CD4-positive, alpha-beta T cell treated with Interleukin-2 at 100 ng/mL for 4 hours (primary cell): Measurements from ENCODE around the gene SFT2D1.

ENCODE experiments used
- DNase-seq: peaks from one replicate; pipeline ENCODE4 v3.0.0-alpha.2; 2020; ENCODE audit warnings: low spot score

Gene SFT2D1

DNA sequence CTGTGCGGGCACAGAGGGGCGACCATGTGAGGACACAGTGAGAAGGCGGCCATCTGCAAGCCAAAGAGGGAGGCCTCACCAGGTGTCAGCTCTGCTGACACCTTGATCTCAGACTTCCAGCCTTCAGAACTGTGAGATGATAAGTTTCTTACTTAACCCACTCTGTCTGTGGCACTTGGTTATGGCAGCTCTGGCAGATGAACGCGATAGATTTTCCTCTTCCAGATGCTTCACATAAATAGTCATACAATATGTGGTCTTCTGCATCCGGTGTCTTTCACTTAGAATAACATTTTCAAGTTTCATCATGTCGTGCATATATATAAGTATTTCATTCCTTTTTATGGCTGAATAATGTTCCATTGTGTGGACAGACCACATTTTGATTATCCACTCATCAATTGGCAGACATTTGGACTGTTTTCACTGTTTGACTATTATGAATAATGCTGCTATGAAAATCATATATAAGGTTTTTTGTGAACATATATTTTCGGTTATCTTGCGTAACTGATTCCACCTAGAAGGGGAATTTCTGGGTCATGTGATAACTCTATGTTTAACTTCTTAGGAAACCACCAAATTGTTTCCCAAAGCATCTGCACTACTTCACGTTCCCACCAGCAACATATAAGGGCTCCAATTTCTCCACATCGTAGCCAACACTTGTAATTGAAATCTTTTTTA lies 64.3 kb downstream of the SFT2D1 start:
- no peak for DNase-seq

- no peak for DNase-seq
Measured at GRCh38 chr6:166277018-166277417, 65.3 kb downstream of the SFT2D1 start.

- DNase-seq, result peak; percentile 78
Measured at GRCh38 chr6:166275714-166276166, 66.6 kb downstream of the SFT2D1 start.

DNA sequence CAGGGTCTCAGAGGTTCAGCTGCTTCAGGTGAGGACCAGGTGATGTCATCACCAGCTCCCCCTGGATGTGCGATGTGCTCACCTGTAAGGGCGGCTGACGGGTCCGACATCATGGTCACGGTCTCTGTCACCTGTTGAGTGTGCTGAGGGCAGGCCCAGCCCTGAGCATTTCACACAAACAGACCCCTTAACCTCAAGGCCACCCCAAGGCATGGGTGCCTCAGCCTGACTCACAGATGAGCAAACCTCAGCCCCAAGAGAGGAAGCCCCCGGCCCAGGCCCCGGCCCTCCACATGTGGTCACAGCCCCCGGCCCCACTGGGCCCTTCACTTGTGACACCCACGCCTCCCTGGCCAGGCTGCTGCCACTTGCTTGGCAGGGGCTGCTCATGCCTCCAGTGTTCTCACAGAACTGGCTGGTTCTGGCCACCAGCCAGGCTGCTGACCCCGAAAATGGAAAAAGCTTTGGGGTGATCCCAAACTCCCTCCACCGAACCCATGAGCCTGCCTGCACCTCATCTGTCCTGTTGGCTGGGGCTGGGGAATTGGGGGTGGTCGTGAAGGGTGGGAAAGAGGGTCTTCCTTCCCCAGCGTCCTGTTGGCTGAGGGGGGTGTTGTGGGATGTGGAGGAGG lies 67.5 kb downstream of the SFT2D1 start:
- no peak for DNase-seq

DNA sequence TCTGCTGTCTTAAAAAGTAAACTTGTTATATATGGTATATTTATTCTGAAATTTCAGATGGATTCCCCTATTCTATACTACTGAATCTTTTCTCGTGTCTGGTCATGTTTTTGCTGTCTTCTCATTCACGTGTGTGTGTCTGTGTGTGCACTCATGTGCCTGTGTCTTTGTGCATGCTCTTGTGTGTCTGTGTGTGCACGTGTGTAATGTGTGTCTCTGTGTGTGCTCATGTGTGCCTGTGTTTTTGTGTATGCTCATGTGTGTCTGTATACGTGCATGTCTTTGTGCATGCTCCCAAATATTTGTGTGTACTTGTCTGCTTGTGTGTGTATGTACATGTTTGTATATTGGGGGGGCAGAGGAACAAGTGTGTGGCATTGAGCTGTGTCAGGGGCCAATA lies 68.2 kb downstream of the SFT2D1 start:
- DNase-seq, result no peak

DNA sequence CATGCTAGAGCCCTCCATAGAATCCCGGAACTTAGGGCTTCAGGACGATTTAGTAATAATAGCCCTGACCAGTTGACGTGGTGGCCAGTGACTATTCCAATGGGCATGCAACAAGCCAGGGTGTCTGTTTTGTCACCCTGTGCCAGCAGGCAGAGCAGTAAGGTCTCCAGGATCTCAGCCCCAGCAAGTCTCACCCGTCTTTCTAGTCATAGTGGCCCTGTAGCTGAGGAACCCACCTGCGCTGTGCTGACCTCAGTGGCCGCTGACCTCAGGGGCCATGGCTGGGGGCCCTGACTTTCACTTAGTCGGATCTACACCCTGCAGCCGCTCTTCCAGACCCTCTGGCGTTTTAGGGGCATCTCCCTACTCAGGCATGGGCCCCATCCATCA lies 71.0 kb downstream of the SFT2D1 start:
- DNase-seq, result no peak

GRCh38 chr6:166270706-166271375 lies 71.5 kb downstream of the SFT2D1 start:
- no peak for DNase-seq
